Keratinocyte (primary cell): Measurements from ENCODE around the gene RIC8A. TPM values are rescaled to one million over a fixed set of nuclear protein-coding genes. Genes with fewer than 3 reads are reported as not detected.

ENCODE experiments used
- DNase-seq: peaks from one replicate; pipeline ENCODE4 v3.0.0-alpha.2; 2011; ENCODE audit warnings: low read depth, missing footprints, low spot score
- FAIRE-seq: peaks from 2 replicates; lab custom pipeline; 2011; peaks lifted over from hg19 to GRCh38; lab: Jason Lieb, UNC
- H2AFZ ChIP-seq: 2 replicates; pipeline ENCODE4 v1.6.0; 2012; ENCODE audit warnings: low read length, control low read depth, inconsistent platforms; ENCODE audit not compliant: control insufficient read depth
- H3K27ac ChIP-seq: 2 replicates; pipeline ENCODE4 v1.5.1; 2011; ENCODE audit warnings: low read length; ENCODE audit not compliant: control insufficient read depth, insufficient read depth
- H3K27me3 ChIP-seq: 3 replicates; pipeline ENCODE4 v1.6.0; 2011; ENCODE audit warnings: low read length; ENCODE audit not compliant: control insufficient read depth, insufficient read depth; ENCODE audit errors: extremely low read depth
- H3K36me3 ChIP-seq, 2 experiments: 2 replicates in 1 of 2; 3 replicates in 1 of 2; pipeline ENCODE4 v1.5.1; 2011; ENCODE audit warnings: low read length in 2 of 2, mild to moderate bottlenecking in 1 of 2; ENCODE audit not compliant: control insufficient read depth in 2 of 2, insufficient read depth in 2 of 2; ENCODE audit errors: extremely low read depth in 1 of 2
- H3K4me1 ChIP-seq: 3 replicates; pipeline ENCODE4 v1.5.1; 2011; ENCODE audit warnings: low read length; ENCODE audit not compliant: control insufficient read depth, insufficient read depth; ENCODE audit errors: extremely low read depth
- H3K4me2 ChIP-seq: 3 replicates; pipeline ENCODE4 v1.6.0; 2011; ENCODE audit warnings: low read depth, low read length; ENCODE audit not compliant: control insufficient read depth, insufficient read depth; ENCODE audit errors: extremely low read depth
- H3K4me3 ChIP-seq, 3 experiments: fragments of 200-600 bp in 1 of 3; sonication (generic) in 1 of 3; 2 replicates in 2 of 3; 3 replicates in 1 of 3; pipeline ENCODE4 v1.5.1; 2011 to 2016; ENCODE audit warnings: low read length in 3 of 3, mild to moderate bottlenecking in 3 of 3, control low read depth in 2 of 3, inconsistent platforms in 1 of 3, low read depth in 1 of 3, mixed read lengths in 1 of 3, mixed run types in 1 of 3, moderate library complexity in 1 of 3; ENCODE audit not compliant: control insufficient read depth in 2 of 3, insufficient read depth in 2 of 3; ENCODE audit errors: extremely low read depth in 1 of 3
- H3K79me2 ChIP-seq: 2 replicates; pipeline ENCODE4 v1.6.0; 2012; ENCODE audit warnings: low read length; ENCODE audit not compliant: control insufficient read depth, insufficient read depth
- H3K9ac ChIP-seq: 3 replicates; pipeline ENCODE4 v1.6.0; 2011; ENCODE audit warnings: low read length; ENCODE audit not compliant: control insufficient read depth, insufficient read depth; ENCODE audit errors: extremely low read depth
- H3K9me1 ChIP-seq: 3 replicates; pipeline ENCODE4 v1.6.0; 2011; ENCODE audit warnings: low read length; ENCODE audit not compliant: control insufficient read depth, insufficient read depth; ENCODE audit errors: extremely low read depth
- H3K9me3 ChIP-seq: 2 replicates; pipeline ENCODE4 v1.5.1; 2012; ENCODE audit warnings: low read depth, low read length; ENCODE audit not compliant: control insufficient read depth
- H4K20me1 ChIP-seq: 3 replicates; pipeline ENCODE4 v1.6.0; 2011; ENCODE audit warnings: low read length; ENCODE audit not compliant: control insufficient read depth, insufficient read depth; ENCODE audit errors: extremely low read depth
- EZH2 ChIP-seq: IDR thresholded peaks from one replicate; pipeline ENCODE4 v1.6.1; 2012; ENCODE audit warnings: inconsistent platforms, mild to moderate bottlenecking, low read length, moderate library complexity
- dilution Hi-C: fragments of 300-500 bp; cut with MboI; formaldehyde crosslinking; loops from one replicate; pipeline ENCODE4 v1.7.0; 2020; ENCODE audit warnings: low sequenced_read_pairs; ENCODE audit not compliant: extremely low pct_ligation_motif_present
- polyA plus RNA-seq, 5 experiments: library from polyadenylated mRNA; depleted of rRNA in 3 of 5; stranded (reverse) in 3 of 5; stranded (forward) in 1 of 5; unstranded in 1 of 5; fragments of >200 nt; gene quantifications; 1 replicate in 1 of 5; 2 replicates in 3 of 5; 3 replicates in 1 of 5; pipeline versions ENCODE4 v1.2.1 to v1.2.3, GENCODE V29; 2011 to 2012; ENCODE audit warnings: missing spikeins in 2 of 5, low read depth in 1 of 5, low replicate concordance in 1 of 5
- TF ChIP-seq, protein P1 (sequence below), 3 experiments: IDR thresholded peaks in 1 of 3; conservative IDR thresholded peaks in 1 of 3; optimal IDR thresholded peaks in 1 of 3; 2 replicates in 2 of 3; 3 replicates in 1 of 3; pipeline versions ENCODE3 to v1.5.1; 2011; ENCODE audit warnings: low read length in 3 of 3, mild to moderate bottlenecking in 3 of 3, moderate library complexity in 2 of 3, control low read depth in 1 of 3, inconsistent platforms in 1 of 3; ENCODE audit not compliant: insufficient read depth in 2 of 3; ENCODE audit errors: extremely low read depth in 1 of 3

RIC8A gene
- polyA plus RNA-seq, 1 donor (not counting 4 experiments of a cell fraction or from before 2014, with no cell fraction given), result 120 TPM

GRCh38 chr11:211295-211694, 3.8 kb downstream of the RIC8A start:
- dilution Hi-C loops, result no loop called here
- Histone ChIP-seq H4K20me1 (peaks cover 3% of the 10 kb centered on the region), H3K4me3 (no peak overlapping the region), H3K9me1 (no peaks in the 10 kb centered on the region), H3K27me3 (no peaks in the 10 kb centered on the region), H2AFZ (no peak overlapping the region), H3K9me3 (no peaks in the 10 kb centered on the region), H3K27ac (no peak overlapping the region), H3K4me1 (peaks cover 17% of the 10 kb centered on the region), H3K36me3 (peaks cover 38 to 64% of the 10 kb centered on the region in 2 experiments), H3K9ac (no peak overlapping the region), H3K4me2 (no peak overlapping the region), H3K79me2 (peaks cover 54% of the 10 kb centered on the region)
- DNase-seq (no peak), FAIRE-seq (no peak)
- no peak for TF ChIP-seq EZH2
- TF ChIP-seq, protein P1, sequence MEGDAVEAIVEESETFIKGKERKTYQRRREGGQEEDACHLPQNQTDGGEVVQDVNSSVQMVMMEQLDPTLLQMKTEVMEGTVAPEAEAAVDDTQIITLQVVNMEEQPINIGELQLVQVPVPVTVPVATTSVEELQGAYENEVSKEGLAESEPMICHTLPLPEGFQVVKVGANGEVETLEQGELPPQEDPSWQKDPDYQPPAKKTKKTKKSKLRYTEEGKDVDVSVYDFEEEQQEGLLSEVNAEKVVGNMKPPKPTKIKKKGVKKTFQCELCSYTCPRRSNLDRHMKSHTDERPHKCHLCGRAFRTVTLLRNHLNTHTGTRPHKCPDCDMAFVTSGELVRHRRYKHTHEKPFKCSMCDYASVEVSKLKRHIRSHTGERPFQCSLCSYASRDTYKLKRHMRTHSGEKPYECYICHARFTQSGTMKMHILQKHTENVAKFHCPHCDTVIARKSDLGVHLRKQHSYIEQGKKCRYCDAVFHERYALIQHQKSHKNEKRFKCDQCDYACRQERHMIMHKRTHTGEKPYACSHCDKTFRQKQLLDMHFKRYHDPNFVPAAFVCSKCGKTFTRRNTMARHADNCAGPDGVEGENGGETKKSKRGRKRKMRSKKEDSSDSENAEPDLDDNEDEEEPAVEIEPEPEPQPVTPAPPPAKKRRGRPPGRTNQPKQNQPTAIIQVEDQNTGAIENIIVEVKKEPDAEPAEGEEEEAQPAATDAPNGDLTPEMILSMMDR (optimal IDR thresholded peaks at IDR 0.05 in 1 of 3, IDR thresholded peaks at IDR 0.05 in 1 of 3, conservative IDR thresholded peaks at IDR 0.05 in 1 of 3; ENCODE audit: extremely low read depth in 1 of 3, insufficient read depth in 2 of 3, low read length in 3 of 3), result no peak

DNA sequence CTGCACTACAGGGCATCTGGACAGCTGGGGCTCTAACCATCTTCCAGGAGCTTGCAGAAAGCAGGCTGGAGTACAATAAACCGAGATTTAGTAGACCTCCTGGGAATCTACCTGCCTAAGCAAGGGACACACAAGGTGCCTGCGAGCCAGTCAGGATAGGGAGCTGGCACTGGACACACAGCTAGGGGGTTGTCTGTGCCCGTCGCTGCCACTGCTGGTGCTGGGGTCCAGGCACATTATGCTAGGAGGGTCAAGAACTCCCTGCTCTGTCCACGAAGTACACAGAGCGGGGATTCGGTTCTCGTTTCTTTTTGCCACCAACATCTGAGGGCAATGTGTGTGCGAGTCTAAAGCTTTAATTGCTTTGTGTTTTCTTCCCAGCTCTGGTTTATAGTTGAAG, 4.2 kb downstream of the RIC8A start:
- DNase-seq (no peak), FAIRE-seq (no peak)
- Histone ChIP-seq H4K20me1 (peaks cover 3% of the 10 kb centered on the region), H3K4me1 (peaks cover 16% of the 10 kb centered on the region), H3K79me2 (peaks cover 49% of the 10 kb centered on the region), H3K9ac (no peak overlapping the region), H3K9me3 (no peaks in the 10 kb centered on the region), H3K36me3 (peaks cover 38 to 64% of the 10 kb centered on the region in 2 experiments), H3K27me3 (no peaks in the 10 kb centered on the region), H3K27ac (no peak overlapping the region), H3K9me1 (no peaks in the 10 kb centered on the region), H3K4me3 (no peak overlapping the region), H3K4me2 (no peak overlapping the region), H2AFZ (no peak overlapping the region)
- TF ChIP-seq EZH2, result no peak
- TF ChIP-seq, protein P1 (optimal IDR thresholded peaks at IDR 0.05 in 1 of 3, IDR thresholded peaks at IDR 0.05 in 1 of 3, conservative IDR thresholded peaks at IDR 0.05 in 1 of 3; ENCODE audit: extremely low read depth in 1 of 3, insufficient read depth in 2 of 3, low read length in 3 of 3), result no peak
- dilution Hi-C loops, result no loop called here
